Neuronal stem cell (in vitro differentiated cells): ENCODE data around the gene PRR16.

Source experiments
- DNase-seq: peaks from one replicate; pipeline ENCODE4 v3.0.0-alpha.2; 2013; ENCODE audit warnings: low spot score
- H2AFZ ChIP-seq: one replicate; pipeline ENCODE4 v1.6.1; 2013; ENCODE audit warnings: mild to moderate bottlenecking, low read length, inconsistent platforms
- H2AK5ac ChIP-seq: 2 replicates; pipeline ENCODE4 v1.6.1; 2013; ENCODE audit warnings: low read depth, mild to moderate bottlenecking, inconsistent platforms, low read length, moderate library complexity, mixed read lengths
- H2BK120ac ChIP-seq: 2 replicates; pipeline ENCODE4 v1.6.1; 2013; ENCODE audit warnings: low read depth, mild to moderate bottlenecking, inconsistent platforms, low read length, moderate library complexity, mixed read lengths
- H2BK12ac ChIP-seq: one replicate; pipeline ENCODE4 v1.6.1; 2013; ENCODE audit warnings: low read length, inconsistent platforms
- H2BK15ac ChIP-seq: 2 replicates; pipeline ENCODE4 v1.6.1; 2013; ENCODE audit warnings: mild to moderate bottlenecking, low read length, inconsistent platforms, mixed read lengths
- H2BK5ac ChIP-seq: one replicate; pipeline ENCODE4 v1.6.1; 2013; ENCODE audit warnings: inconsistent platforms, mild to moderate bottlenecking, low read length, moderate library complexity
- H3K14ac ChIP-seq: one replicate; pipeline ENCODE4 v1.6.1; 2013; ENCODE audit warnings: low read length, inconsistent platforms
- H3K18ac ChIP-seq: 2 replicates; pipeline ENCODE4 v1.6.1; 2013; ENCODE audit warnings: low read length, inconsistent platforms
- H3K23ac ChIP-seq: 2 replicates; pipeline ENCODE4 v1.6.1; 2013; ENCODE audit warnings: low read depth, mild to moderate bottlenecking, mixed read lengths, low read length, inconsistent platforms; ENCODE audit not compliant: poor library complexity
- H3K27ac ChIP-seq: replicated peaks from 3 replicates; pipeline ENCODE4 v1.5.1; 2013; ENCODE audit warnings: low read length, inconsistent platforms
- H3K27me3 ChIP-seq, 3 experiments: 2 replicates each; pipeline ENCODE4 v1.6.1; 2013; ENCODE audit warnings: low read length in 3 of 3, mild to moderate bottlenecking in 2 of 3, inconsistent platforms in 1 of 3, low read depth in 1 of 3, mixed read lengths in 1 of 3, moderate library complexity in 1 of 3; ENCODE audit not compliant: control insufficient read depth in 3 of 3, insufficient read depth in 3 of 3
- H3K36me3 ChIP-seq, 2 donors: replicated peaks in 1 of 2; 2 replicates each; pipeline ENCODE4 v1.6.1; 2013; ENCODE audit warnings: low read length in 2 of 2; ENCODE audit not compliant: control insufficient read depth in 2 of 2, insufficient read depth in 2 of 2
- H3K4ac ChIP-seq: 2 replicates; pipeline ENCODE4 v1.6.1; 2013; ENCODE audit warnings: inconsistent platforms, mild to moderate bottlenecking, low read length, moderate library complexity
- H3K4me1 ChIP-seq, 2 donors: 1 replicate in 1 of 2; 2 replicates in 1 of 2; pipeline ENCODE4 v1.6.1; 2013; ENCODE audit warnings: low read length in 2 of 2, low read depth in 1 of 2; ENCODE audit not compliant: control insufficient read depth in 2 of 2, insufficient read depth in 1 of 2
- H3K4me2 ChIP-seq: one replicate; pipeline ENCODE4 v1.6.1; 2013; ENCODE audit warnings: mild to moderate bottlenecking, low read length, inconsistent platforms; ENCODE audit not compliant: insufficient read depth, poor library complexity, severe bottlenecking
- H3K4me3 ChIP-seq, 2 donors: 2 replicates each; pipeline ENCODE4 v1.5.1; 2013; ENCODE audit warnings: low read length in 2 of 2, mild to moderate bottlenecking in 2 of 2, inconsistent platforms in 1 of 2, moderate library complexity in 1 of 2
- H3K79me1 ChIP-seq: one replicate; pipeline ENCODE4 v1.6.1; 2013; ENCODE audit warnings: low read depth, mild to moderate bottlenecking, inconsistent platforms, low read length, moderate library complexity
- H3K9ac ChIP-seq: one replicate; pipeline ENCODE4 v1.6.1; 2013; ENCODE audit warnings: mild to moderate bottlenecking, low read depth, low read length, inconsistent platforms; ENCODE audit not compliant: poor library complexity
- H3K9me3 ChIP-seq, 2 donors: replicated peaks in 1 of 2; 2 replicates each; pipeline versions ENCODE3 to v1.6.1; 2013; ENCODE audit warnings: low read length in 2 of 2, mild to moderate bottlenecking in 2 of 2, inconsistent platforms in 1 of 2, low read depth in 1 of 2, mixed read lengths in 1 of 2, moderate library complexity in 1 of 2; ENCODE audit not compliant: control insufficient read depth in 2 of 2, insufficient read depth in 1 of 2
- H4K8ac ChIP-seq: one replicate; pipeline ENCODE4 v1.6.1; 2013; ENCODE audit warnings: low read depth, mild to moderate bottlenecking, inconsistent platforms, low read length, moderate library complexity
- H4K91ac ChIP-seq: one replicate; pipeline ENCODE4 v1.6.1; 2013; ENCODE audit warnings: low read length, low read depth, mild to moderate bottlenecking, inconsistent platforms; ENCODE audit not compliant: poor library complexity
- WGBS, 2 donors: extraction: QIAGEN DNeasy Blood & Tissue Kit; methylation state at CpG; one replicate each; pipeline ENCODE4 v1.1.7; 2013; ENCODE audit warnings: missing lambda C conversion rate in 2 of 2, mixed read lengths in 1 of 2; ENCODE audit not compliant: insufficient read length in 2 of 2, insufficient replicate concordance in 1 of 2; ENCODE audit errors: extremely low coverage in 2 of 2; 5-methylcytosine and 5-hydroxymethylcytosine counted together

Gene PRR16

GRCh38 chr5:120442694-120443093, 21.4 kb upstream of the PRR16 start:
- H4K8ac ChIP-seq: no peak overlapping the region
- no peaks in the 10 kb centered on the region for H3K27me3 ChIP-seq
- no peak overlapping the region for H2AFZ ChIP-seq
- H3K4ac ChIP-seq: no peak overlapping the region
- no peak overlapping the region for H2BK120ac ChIP-seq
- no peaks in the 10 kb centered on the region for H3K79me1 ChIP-seq
- H2AK5ac ChIP-seq: no peak overlapping the region
- no peak overlapping the region for H3K23ac ChIP-seq
- no CpG with 5 or more reads among the region's 3 CpGs for whole genome bisulfite sequencing, 2 donors
- no peak overlapping the region for H3K14ac ChIP-seq
- H3K36me3 ChIP-seq: no peaks in the 10 kb centered on the region
- no peak overlapping the region for H4K91ac ChIP-seq
- H3K9me3 ChIP-seq: no peaks in the 10 kb centered on the region
- H2BK12ac ChIP-seq: no peak overlapping the region
- H3K18ac ChIP-seq: no peak overlapping the region
- no peak for DNase-seq
- H3K9ac ChIP-seq: no peak overlapping the region
- no peak overlapping the region for H2BK15ac ChIP-seq
- H3K4me2 ChIP-seq: no peak overlapping the region
- no peak overlapping the region for H2BK5ac ChIP-seq
- peaks cover 0 to 2% of the 10 kb centered on the region in 2 donors for H3K4me1 ChIP-seq
- no peak overlapping the region for H3K4me3 ChIP-seq
- H3K27ac ChIP-seq: no peak overlapping the region

- no peak overlapping the region for H2AFZ ChIP-seq
- DNase-seq: no peak
- no peak overlapping the region for H2BK5ac ChIP-seq
- no peak overlapping the region for H2BK12ac ChIP-seq
- no peak overlapping the region for H3K4me2 ChIP-seq
- H3K4me1 ChIP-seq: peaks cover 0 to 2% of the 10 kb centered on the region in 2 donors
- no peaks in the 10 kb centered on the region for H3K9me3 ChIP-seq
- no peaks in the 10 kb centered on the region for H3K79me1 ChIP-seq
- no peak overlapping the region for H3K9ac ChIP-seq
- H4K8ac ChIP-seq: no peak overlapping the region
- no peak overlapping the region for H3K14ac ChIP-seq
- H2AK5ac ChIP-seq: no peak overlapping the region
- H3K27me3 ChIP-seq: no peaks in the 10 kb centered on the region
- H3K4ac ChIP-seq: no peak overlapping the region
- H3K36me3 ChIP-seq: no peaks in the 10 kb centered on the region
- no peak overlapping the region for H4K91ac ChIP-seq
- WGBS, 2 donors: no CpG with 5 or more reads among the region's 2 CpGs
- no peak overlapping the region for H3K27ac ChIP-seq
- no peak overlapping the region for H2BK15ac ChIP-seq
- no peak overlapping the region for H2BK120ac ChIP-seq
- H3K4me3 ChIP-seq: no peak overlapping the region
- H3K18ac ChIP-seq: no peak overlapping the region
- H3K23ac ChIP-seq: no peak overlapping the region
These were observed 20.5 kb upstream of the PRR16 start for GRCh38 chr5:120443607-120444006.

DNA sequence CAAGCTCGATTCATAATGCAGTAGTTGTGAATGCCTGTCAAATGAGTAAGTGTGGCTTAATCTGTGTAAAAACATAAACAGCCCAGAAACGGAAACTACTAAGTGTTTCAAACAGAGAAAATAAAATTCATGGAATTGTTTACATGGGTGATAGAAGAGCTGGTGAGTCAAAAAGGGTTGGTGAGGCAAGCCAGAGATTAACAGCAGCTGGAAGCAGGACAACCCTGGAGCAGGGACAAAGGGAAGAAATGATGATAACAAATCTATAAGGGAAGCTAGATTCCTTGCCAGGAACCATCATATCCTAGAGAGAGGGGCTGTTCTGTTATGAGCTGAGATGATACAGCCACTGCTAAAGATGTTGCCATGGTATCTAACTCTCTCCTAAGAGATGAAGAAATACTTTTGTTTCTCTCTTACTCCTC, 18.0 kb upstream of the PRR16 start:
- H4K91ac ChIP-seq: no peak overlapping the region
- no peaks in the 10 kb centered on the region for H3K27me3 ChIP-seq
- no peaks in the 10 kb centered on the region for H3K36me3 ChIP-seq
- H3K4me2 ChIP-seq: no peak overlapping the region
- H3K14ac ChIP-seq: no peak overlapping the region
- no peak overlapping the region for H2BK12ac ChIP-seq
- peaks cover 0 to 2% of the 10 kb centered on the region in 2 donors for H3K4me1 ChIP-seq
- no peak overlapping the region for H4K8ac ChIP-seq
- no peak overlapping the region for H3K23ac ChIP-seq
- H2BK120ac ChIP-seq: no peak overlapping the region
- H3K4me3 ChIP-seq: no peak overlapping the region
- H2BK5ac ChIP-seq: no peak overlapping the region
- no peak overlapping the region for H3K4ac ChIP-seq
- no peaks in the 10 kb centered on the region for H3K9me3 ChIP-seq
- no peaks in the 10 kb centered on the region for H3K79me1 ChIP-seq
- no peak overlapping the region for H3K18ac ChIP-seq
- no peak for DNase-seq
- no peak overlapping the region for H2AK5ac ChIP-seq
- no peak overlapping the region for H2BK15ac ChIP-seq
- no CpG with 5 or more reads among the region's 2 CpGs for WGBS, 2 donors
- peak overlapping the region; percentile 62 for H2AFZ ChIP-seq
- no peak overlapping the region for H3K9ac ChIP-seq
- H3K27ac ChIP-seq: no peak overlapping the region

- WGBS, 2 donors: no CpG with 5 or more reads among the region's 2 CpGs
- Histone ChIP-seq H3K23ac (no peak overlapping the region), H4K91ac (no peak overlapping the region), H3K36me3 (no peaks in the 10 kb centered on the region), H3K18ac (no peak overlapping the region), H2AK5ac (no peak overlapping the region), H4K8ac (no peak overlapping the region), H2BK5ac (no peak overlapping the region), H3K4me1 (peaks cover 0 to 2% of the 10 kb centered on the region in 2 donors), H3K79me1 (no peaks in the 10 kb centered on the region), H3K27ac (no peak overlapping the region), H3K9ac (no peak overlapping the region), H2BK120ac (no peak overlapping the region), H2BK12ac (no peak overlapping the region), H3K4me3 (no peak overlapping the region), H3K14ac (no peak overlapping the region), H3K4me2 (no peak overlapping the region), H2AFZ (no peak overlapping the region), H3K4ac (no peak overlapping the region), H3K9me3 (peaks cover 0 to 3% of the 10 kb centered on the region in 2 donors), H3K27me3 (no peaks in the 10 kb centered on the region), H2BK15ac (no peak overlapping the region)
- no peak for DNase-seq
These were observed 17.2 kb upstream of the PRR16 start for GRCh38 chr5:120446901-120447300.
